Upper lobe of right lung (tissue), 1 donor: ENCODE measurements around the gene HMGN1. TPM values are rescaled to one million over a fixed set of nuclear protein-coding genes. Genes with fewer than 3 reads are reported as not detected.

ENCODE experiments used
- ATAC-seq: fragments of 200-7000 bp; cut with Tn5 transposase; one replicate; pipeline ENCODE4 v1.9.1; 2020; ENCODE audit warnings: mild to moderate bottlenecking, moderate library complexity
- DNase-seq: peaks from one replicate; pipeline ENCODE4 v3.0.0-alpha.2; 2020
- H3K27ac ChIP-seq: fragments of 200-600 bp; one replicate; pipeline ENCODE4 v1.8.0; 2022
- H3K27me3 ChIP-seq: fragments of 200-600 bp; one replicate; pipeline ENCODE4 v1.8.0; 2022; ENCODE audit warnings: mild to moderate bottlenecking
- H3K36me3 ChIP-seq: fragments of 200-600 bp; one replicate; pipeline ENCODE4 v1.8.0; 2022
- H3K4me1 ChIP-seq: fragments of 200-600 bp; one replicate; pipeline ENCODE4 v1.8.0; 2022
- H3K4me3 ChIP-seq: fragments of 200-600 bp; one replicate; pipeline ENCODE4 v1.8.0; 2022; ENCODE audit warnings: mild to moderate bottlenecking
- H3K9me3 ChIP-seq: fragments of 200-600 bp; one replicate; pipeline ENCODE4 v1.8.0; 2022
- CTCF ChIP-seq: fragments of 200-600 bp; IDR thresholded peaks from one replicate; pipeline ENCODE4 v1.8.0; 2022; ENCODE audit warnings: antibody characterized with exemption
- intact Hi-C: fragments of 100-400 bp; cut with DNase I; formaldehyde crosslinking; loops from one replicate; pipeline ENCODE4 v1.11.0; 2022
- total RNA-seq: library from RNA; stranded (reverse); fragmentation: NEBNext Ultra II Directional; extraction: Animal tissue kit (Norgen Biotek cat#: 25700); gene quantifications from one replicate; pipeline ENCODE4 v1.2.1, GENCODE V29; 2021
- donor health status: DM: no; HTN: yes; CAD: no; lungs with severe emphysema.

Gene HMGN1
- total RNA-seq, 1 donor from 2014 or later = 170 TPM

- TF ChIP-seq CTCF = no peak
- H3K9me3 ChIP-seq = no peaks in the 10 kb centered on the region
- H3K36me3 ChIP-seq = no peaks in the 10 kb centered on the region
- no peak for DNase-seq
- intact Hi-C loops = no loop called here
- peaks cover 4% of the 10 kb centered on the region for H3K27me3 ChIP-seq
- peak overlapping the region; percentile 92 for H3K27ac ChIP-seq
- peak overlapping the region; percentile 79 for H3K4me3 ChIP-seq
- peaks cover 11% of the 10 kb centered on the region for H3K4me1 ChIP-seq
- no peak for ATAC-seq
Observed at GRCh38 chr21:39350094-39351005, 1.5 kb upstream of the HMGN1 start.

DNA sequence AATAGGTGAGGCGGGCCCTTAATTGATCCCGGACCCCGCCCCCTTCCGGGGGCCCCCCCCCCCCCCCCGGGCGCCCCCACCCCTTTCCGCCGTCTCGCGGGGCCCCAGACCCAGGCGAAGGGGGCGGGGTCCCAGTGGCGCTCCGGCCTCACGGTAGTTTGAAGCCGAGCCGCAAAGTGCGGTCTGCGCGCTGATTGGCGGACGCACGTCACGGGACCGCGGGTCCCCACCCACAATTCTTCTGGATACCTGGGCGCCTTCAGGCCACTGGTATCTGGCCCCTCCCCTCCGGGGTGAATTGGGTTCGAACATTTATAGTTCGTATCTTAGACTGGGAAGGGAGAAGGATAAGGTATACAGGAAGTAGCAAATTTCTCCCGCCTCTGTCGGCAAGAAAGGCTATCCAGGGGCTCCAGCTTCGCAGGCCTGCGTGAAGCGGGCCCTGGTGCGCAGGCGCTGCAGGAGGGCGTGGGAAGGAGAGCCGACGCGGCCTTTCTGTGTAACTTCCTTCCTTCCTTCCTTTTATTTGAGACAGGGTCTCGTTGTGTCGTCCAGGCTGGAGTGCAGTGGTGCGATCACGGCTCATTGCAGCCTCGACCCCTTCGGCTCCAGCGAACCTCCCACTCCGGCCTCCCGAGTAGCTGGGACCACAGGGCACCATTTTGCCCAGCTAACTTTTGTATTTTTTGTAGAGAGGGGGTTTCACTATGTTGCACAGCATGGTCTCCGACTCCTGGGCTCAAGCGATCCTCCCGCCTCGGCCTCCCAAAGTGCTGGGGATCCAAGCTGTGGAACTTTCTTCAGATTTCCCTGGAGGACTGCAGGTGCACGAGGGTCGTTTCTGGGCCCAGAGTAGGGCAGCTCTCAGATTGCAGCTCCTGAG, 564 bp upstream of the HMGN1 start:
- ATAC-seq = peak; percentile 97
- intact Hi-C loops = no loop called here
- Histone ChIP-seq H3K4me3 (peak overlapping the region; percentile 79), H3K27ac (peak overlapping the region; percentile 92), H3K36me3 (peaks cover 3% of the 10 kb centered on the region), H3K9me3 (no peaks in the 10 kb centered on the region), H3K4me1 (peaks cover 13% of the 10 kb centered on the region), H3K27me3 (peaks cover 3% of the 10 kb centered on the region)
- no peak for TF ChIP-seq CTCF
- peak; percentile 99 for DNase-seq

DNA sequence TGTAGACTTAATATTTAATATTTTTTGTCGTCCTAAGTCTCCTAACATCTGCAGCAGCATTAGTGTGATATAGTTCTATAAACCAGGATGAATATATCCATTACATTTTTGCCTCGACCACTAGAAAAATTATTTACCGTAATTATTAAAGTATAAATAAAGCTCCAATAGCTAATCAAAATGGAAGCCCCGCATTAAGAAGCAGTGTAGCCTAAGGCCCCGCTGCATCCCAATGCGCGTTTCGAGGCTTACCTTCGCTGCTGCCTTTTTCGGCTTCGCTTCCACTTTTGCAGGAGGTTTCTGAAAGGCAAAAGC, 891 bp downstream of the HMGN1 start:
- H3K9me3 ChIP-seq = no peaks in the 10 kb centered on the region
- peak overlapping the region; percentile 92 for H3K27ac ChIP-seq
- no peaks in the 10 kb centered on the region for H3K27me3 ChIP-seq
- H3K4me1 ChIP-seq = peaks cover 14% of the 10 kb centered on the region
- peak overlapping the region; percentile 79 for H3K4me3 ChIP-seq
- ATAC-seq (no peak), DNase-seq (no peak)
- peaks cover 17% of the 10 kb centered on the region for H3K36me3 ChIP-seq
- intact Hi-C loops = no loop called here
- TF ChIP-seq CTCF = no peak

GRCh38 chr21:39347537-39347936, 1.4 kb downstream of the HMGN1 start:
- TF ChIP-seq CTCF = no peak
- intact Hi-C loops = no loop called here
- DNase-seq (no peak), ATAC-seq (no peak)
- peaks cover 14% of the 10 kb centered on the region for H3K4me1 ChIP-seq
- H3K4me3 ChIP-seq = peak overlapping the region; percentile 79
- H3K27ac ChIP-seq = peak overlapping the region; percentile 92
- no peaks in the 10 kb centered on the region for H3K9me3 ChIP-seq
- H3K36me3 ChIP-seq = peaks cover 19% of the 10 kb centered on the region
- no peaks in the 10 kb centered on the region for H3K27me3 ChIP-seq

DNA sequence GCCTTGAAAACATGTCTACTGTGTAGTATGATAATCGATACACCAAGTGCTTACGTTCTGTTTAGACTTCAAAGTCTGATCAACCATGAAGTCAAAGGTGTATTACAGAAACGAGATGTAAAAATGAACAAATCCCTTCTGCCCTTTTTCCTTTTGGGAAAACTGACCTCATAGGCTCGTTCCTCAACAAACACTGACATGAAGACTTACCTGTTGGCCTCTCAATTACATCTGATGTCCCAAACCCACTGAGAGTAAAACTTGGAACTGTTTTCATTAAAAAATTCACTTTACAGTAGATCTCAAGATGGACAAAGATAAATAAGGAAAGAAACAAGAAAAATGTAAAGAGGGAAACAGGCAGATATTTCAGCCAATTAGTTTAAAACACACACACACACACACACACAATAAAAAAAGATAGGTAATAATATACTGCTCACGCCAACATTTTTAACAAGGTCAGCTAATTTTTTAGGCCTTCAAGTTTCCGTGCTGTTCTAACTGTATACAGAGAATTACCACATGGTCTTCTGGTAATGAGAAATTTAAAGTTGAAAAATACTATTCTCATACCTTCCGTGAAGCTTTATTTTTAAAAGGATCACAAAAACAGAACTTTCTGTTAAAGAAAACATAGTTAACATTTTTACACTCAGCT, 2.1 kb downstream of the HMGN1 start:
- Histone ChIP-seq H3K4me1 (peaks cover 14% of the 10 kb centered on the region), H3K27me3 (no peaks in the 10 kb centered on the region), H3K27ac (no peak overlapping the region), H3K4me3 (no peak overlapping the region), H3K36me3 (peaks cover 24% of the 10 kb centered on the region), H3K9me3 (no peaks in the 10 kb centered on the region)
- no peak for TF ChIP-seq CTCF
- DNase-seq = no peak
- intact Hi-C loops = no loop called here
- ATAC-seq = no peak
